Measurements from ENCODE around the gene SND1. TPM values are rescaled to one million over a fixed set of nuclear protein-coding genes. Genes with fewer than 3 reads are reported as not detected.

The SND1 gene
- total RNA-seq, 4 donors from 2014 or later, result 62.0 to 89.4 (median 82.1) TPM

DNA sequence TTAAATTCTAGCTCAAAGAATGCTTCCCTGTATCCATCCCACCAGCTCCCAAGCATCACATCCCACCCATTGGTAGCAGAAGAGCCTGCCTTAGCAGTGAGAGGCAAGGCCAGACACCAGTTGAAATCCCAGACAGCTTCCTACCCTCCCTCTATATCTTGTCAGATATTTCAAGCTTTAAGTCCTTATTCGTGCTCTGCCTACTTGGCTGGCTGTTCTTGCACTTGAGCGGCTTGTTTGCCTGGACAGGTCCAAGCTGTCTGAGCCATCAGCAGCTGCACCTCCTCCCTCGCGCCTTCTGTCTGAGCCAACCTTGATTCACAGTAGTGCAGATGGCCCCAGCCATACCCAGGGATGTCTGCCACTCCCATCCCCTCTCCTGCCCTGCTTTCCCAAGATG is 362.8 kb downstream of the SND1 start:
- no peak overlapping the region for H3K4me3 ChIP-seq (ENCODE audit: low read depth, poor library complexity, severe bottlenecking)
- intact Hi-C loops (cut with DNase I; ENCODE audit: low total_unique reads), result no loop called here
- 67 to 75% methylated on average over 4 of the region's 4 CpGs for WGBS, 2 donors
- DNase-seq (ENCODE audit: low spot score in 2 of 2), result no peak
- TF ChIP-seq POLR2A (IDR thresholded peaks at IDR 0.05), result no peak
- TF ChIP-seq, protein P1, sequence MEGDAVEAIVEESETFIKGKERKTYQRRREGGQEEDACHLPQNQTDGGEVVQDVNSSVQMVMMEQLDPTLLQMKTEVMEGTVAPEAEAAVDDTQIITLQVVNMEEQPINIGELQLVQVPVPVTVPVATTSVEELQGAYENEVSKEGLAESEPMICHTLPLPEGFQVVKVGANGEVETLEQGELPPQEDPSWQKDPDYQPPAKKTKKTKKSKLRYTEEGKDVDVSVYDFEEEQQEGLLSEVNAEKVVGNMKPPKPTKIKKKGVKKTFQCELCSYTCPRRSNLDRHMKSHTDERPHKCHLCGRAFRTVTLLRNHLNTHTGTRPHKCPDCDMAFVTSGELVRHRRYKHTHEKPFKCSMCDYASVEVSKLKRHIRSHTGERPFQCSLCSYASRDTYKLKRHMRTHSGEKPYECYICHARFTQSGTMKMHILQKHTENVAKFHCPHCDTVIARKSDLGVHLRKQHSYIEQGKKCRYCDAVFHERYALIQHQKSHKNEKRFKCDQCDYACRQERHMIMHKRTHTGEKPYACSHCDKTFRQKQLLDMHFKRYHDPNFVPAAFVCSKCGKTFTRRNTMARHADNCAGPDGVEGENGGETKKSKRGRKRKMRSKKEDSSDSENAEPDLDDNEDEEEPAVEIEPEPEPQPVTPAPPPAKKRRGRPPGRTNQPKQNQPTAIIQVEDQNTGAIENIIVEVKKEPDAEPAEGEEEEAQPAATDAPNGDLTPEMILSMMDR (IDR thresholded peaks at IDR 0.05), result no peak

GRCh38 chr7:128017460-128017859 is 365.5 kb downstream of the SND1 start:
- TF ChIP-seq POLR2A (IDR thresholded peaks at IDR 0.05), result no peak
- TF ChIP-seq, protein P1 (IDR thresholded peaks at IDR 0.05), result no peak
- WGBS, 2 donors, result 68 to 88% methylated on average over 6 of the region's 6 CpGs
- no peak overlapping the region for H3K4me3 ChIP-seq (ENCODE audit: low read depth, poor library complexity, severe bottlenecking)
- DNase-seq (ENCODE audit: low spot score in 2 of 2), result no peak
- intact Hi-C loops (cut with DNase I; ENCODE audit: low total_unique reads), result no loop called here

DNA sequence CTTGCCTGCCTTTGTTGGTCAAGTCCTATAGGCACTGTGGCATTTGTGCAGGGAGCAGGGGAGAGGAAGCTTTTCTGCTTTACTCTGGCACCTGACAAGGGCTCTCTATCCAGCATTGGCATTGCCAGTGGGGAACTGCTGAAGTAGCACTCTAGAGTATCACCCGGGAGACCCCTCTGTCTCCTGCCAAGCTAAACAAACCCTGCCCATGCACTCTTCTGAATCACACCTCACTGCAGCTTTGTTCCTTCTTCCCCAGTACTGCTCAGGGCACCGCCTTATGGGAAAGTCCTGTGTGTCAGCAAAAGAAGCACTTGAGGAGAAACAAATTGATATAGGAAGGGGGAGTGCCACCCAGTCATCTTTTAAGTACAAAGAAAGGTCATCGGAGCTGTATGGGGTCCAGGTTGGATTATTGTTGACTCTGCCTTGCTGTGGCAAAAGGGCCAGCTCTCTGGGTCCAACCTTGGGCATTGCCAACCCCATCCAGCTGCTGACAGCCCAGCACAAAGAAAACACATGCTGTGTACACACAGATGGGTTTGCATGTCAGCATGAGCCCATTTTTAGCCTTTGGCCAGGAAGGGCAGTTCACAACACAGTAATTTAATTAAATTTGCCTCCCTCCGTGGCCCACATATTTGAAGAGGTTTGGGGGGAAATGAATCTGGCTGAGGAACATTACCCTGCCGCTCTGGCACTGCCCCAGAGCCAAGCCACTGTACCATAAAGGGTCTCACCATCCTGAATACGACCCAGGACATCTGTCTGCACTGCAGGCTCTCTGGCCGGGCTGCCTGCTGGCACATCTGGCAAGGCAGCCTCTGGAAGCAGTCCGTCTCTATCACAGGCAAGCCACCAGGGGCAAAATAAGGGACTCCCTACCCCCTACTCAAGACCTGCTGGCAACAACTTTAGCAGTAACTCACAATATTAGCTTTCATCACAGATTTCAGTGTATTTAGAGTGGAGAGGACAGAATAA is 366.2 kb downstream of the SND1 start:
- TF ChIP-seq, protein P1 (IDR thresholded peaks at IDR 0.05), result no peak
- no peak for TF ChIP-seq POLR2A (IDR thresholded peaks at IDR 0.05)
- WGBS, 2 donors, result 63 to 75% methylated on average over 8 of the region's 8 CpGs
- no peak for DNase-seq (ENCODE audit: low spot score in 2 of 2)
- intact Hi-C loops (cut with DNase I; ENCODE audit: low total_unique reads), result no loop called here
- H3K4me3 ChIP-seq (ENCODE audit: low read depth, poor library complexity, severe bottlenecking), result no peak overlapping the region

DNA sequence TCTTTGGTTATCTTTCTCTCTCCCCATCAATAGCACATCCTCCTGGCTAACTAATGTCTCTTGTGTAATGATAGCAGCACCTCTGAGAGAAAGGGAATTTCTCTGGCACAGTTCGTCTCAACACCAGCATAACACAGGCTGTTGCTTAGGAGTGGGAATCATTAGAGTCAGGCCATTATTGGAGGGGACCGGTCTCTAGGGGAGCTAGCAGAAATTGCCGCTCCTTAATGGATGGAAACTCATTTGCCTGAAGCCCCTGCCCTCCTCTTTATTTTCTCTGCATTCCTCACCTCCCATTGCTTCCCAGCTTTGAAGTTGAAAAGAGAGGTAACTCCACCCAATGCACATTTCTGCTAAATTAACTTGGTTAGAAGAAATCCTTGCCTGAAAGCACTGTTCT is 367.3 kb downstream of the SND1 start:
- no peak for DNase-seq (ENCODE audit: low spot score in 2 of 2)
- WGBS, 2 donors, result 87 to 93% methylated on average over 3 of the region's 3 CpGs
- no peak overlapping the region for H3K4me3 ChIP-seq (ENCODE audit: low read depth, poor library complexity, severe bottlenecking)
- intact Hi-C loops (cut with DNase I; ENCODE audit: low total_unique reads), result no loop called here
- TF ChIP-seq, protein P1 (IDR thresholded peaks at IDR 0.05), result no peak
- TF ChIP-seq POLR2A (IDR thresholded peaks at IDR 0.05), result no peak

DNA sequence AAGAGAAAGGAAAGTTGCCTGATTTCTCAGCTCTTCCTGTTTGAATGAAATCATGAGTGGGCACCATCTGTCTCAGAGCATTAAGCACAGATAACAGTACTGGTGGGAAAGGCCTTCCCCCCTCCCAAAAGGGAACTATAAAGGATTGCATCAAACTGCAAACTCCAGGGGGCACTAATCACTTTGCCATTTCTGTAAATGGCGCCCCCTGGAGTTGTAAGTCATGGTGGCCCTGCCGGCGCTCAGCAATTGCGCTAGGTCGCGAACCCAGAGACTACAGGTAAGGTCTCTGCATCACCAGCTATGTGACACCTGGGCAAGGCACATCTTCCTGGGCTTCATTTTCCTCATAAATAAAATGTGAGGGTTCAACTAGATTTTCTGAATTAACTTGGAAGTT is 368.2 kb downstream of the SND1 start:
- H3K4me3 ChIP-seq (ENCODE audit: low read depth, poor library complexity, severe bottlenecking), result no peak overlapping the region
- intact Hi-C loops (cut with DNase I; ENCODE audit: low total_unique reads), result no loop called here
- WGBS, 2 donors, result 89 to 96% methylated on average over 6 of the region's 6 CpGs
- DNase-seq (ENCODE audit: low spot score in 2 of 2), result no peak
- TF ChIP-seq, protein P1 (IDR thresholded peaks at IDR 0.05), result no peak
- TF ChIP-seq POLR2A (IDR thresholded peaks at IDR 0.05), result no peak
